Measurements from ENCODE around the gene FBRS.
A peak's percentile ranks its signal among the peaks of the same experiment; 100 is the strongest.

The FBRS gene

GRCh38 chr16:30609002-30609925, 49.0 kb upstream of the FBRS start (continued):
- TF ChIP-seq ZNF621 (tag by site-specific recombination; IDR thresholded peaks at IDR 0.05), result no peak
- no peak; the same call in 1 of the 2 replicates for TF ChIP-seq KLF16 (tag by site-specific recombination; IDR thresholded peaks at IDR 0.05)
- TF ChIP-seq ZFP69B (tag by site-specific recombination; IDR thresholded peaks at IDR 0.05), result no peak
- no peak for TF ChIP-seq ZNF560 (tag by site-specific recombination; IDR thresholded peaks at IDR 0.05; ENCODE audit: borderline replicate concordance)
- TF ChIP-seq REPIN1 (tag by site-specific recombination; IDR thresholded peaks at IDR 0.05; ENCODE audit: low read depth), result no peak
- TF ChIP-seq GLIS2 (tag by site-specific recombination; IDR thresholded peaks at IDR 0.05), result peak; percentile 94
- TF ChIP-seq ZNF157 (tag by site-specific recombination; IDR thresholded peaks at IDR 0.05), result no peak
- peak; percentile 50; the same call in 1 of the 2 replicates for TF ChIP-seq ZBTB6 (tag by site-specific recombination; IDR thresholded peaks at IDR 0.05)
- peak; percentile 45 for TF ChIP-seq SP2 (tag by site-specific recombination; IDR thresholded peaks at IDR 0.05)
- no peak for TF ChIP-seq SP7 (tag by site-specific recombination; IDR thresholded peaks at IDR 0.05)
- no peak for TF ChIP-seq ZNF121 (tag by site-specific recombination; IDR thresholded peaks at IDR 0.05)
- no peak for TF ChIP-seq ZBTB17 (tag by site-specific recombination; IDR thresholded peaks at IDR 0.05)
- TF ChIP-seq ZNF2 (tag by site-specific recombination; IDR thresholded peaks at IDR 0.05), result peak; percentile 65; the same call in 1 of the 2 replicates
- TF ChIP-seq, protein P1, sequence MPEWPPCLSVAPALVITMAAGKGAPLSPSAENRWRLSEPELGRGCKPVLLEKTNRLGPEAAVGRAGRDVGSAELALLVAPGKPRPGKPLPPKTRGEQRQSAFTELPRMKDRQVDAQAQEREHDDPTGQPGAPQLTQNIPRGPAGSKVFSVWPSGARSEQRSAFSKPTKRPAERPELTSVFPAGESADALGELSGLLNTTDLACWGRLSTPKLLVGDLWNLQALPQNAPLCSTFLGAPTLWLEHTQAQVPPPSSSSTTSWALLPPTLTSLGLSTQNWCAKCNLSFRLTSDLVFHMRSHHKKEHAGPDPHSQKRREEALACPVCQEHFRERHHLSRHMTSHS (tag by site-specific recombination; IDR thresholded peaks at IDR 0.05), result 0 out of 2 replicates have a peak, but pooled peaks have one; percentile 15
- TF ChIP-seq ZNF830 (tag by site-specific recombination; IDR thresholded peaks at IDR 0.05; ENCODE audit: low read depth), result no peak
- peak; percentile 77; the same call in 1 of the 2 replicates for TF ChIP-seq ZNF169 (tag by site-specific recombination; IDR thresholded peaks at IDR 0.05)
- no peak for TF ChIP-seq ZNF433 (tag by site-specific recombination; IDR thresholded peaks at IDR 0.05; ENCODE audit: low read depth)
- no peak for TF ChIP-seq ZSCAN4 (tag by site-specific recombination; IDR thresholded peaks at IDR 0.05)
- no peak for TF ChIP-seq ZNF555 (tag by site-specific recombination; conservative IDR thresholded peaks at IDR 0.05)
- TF ChIP-seq, protein P2, sequence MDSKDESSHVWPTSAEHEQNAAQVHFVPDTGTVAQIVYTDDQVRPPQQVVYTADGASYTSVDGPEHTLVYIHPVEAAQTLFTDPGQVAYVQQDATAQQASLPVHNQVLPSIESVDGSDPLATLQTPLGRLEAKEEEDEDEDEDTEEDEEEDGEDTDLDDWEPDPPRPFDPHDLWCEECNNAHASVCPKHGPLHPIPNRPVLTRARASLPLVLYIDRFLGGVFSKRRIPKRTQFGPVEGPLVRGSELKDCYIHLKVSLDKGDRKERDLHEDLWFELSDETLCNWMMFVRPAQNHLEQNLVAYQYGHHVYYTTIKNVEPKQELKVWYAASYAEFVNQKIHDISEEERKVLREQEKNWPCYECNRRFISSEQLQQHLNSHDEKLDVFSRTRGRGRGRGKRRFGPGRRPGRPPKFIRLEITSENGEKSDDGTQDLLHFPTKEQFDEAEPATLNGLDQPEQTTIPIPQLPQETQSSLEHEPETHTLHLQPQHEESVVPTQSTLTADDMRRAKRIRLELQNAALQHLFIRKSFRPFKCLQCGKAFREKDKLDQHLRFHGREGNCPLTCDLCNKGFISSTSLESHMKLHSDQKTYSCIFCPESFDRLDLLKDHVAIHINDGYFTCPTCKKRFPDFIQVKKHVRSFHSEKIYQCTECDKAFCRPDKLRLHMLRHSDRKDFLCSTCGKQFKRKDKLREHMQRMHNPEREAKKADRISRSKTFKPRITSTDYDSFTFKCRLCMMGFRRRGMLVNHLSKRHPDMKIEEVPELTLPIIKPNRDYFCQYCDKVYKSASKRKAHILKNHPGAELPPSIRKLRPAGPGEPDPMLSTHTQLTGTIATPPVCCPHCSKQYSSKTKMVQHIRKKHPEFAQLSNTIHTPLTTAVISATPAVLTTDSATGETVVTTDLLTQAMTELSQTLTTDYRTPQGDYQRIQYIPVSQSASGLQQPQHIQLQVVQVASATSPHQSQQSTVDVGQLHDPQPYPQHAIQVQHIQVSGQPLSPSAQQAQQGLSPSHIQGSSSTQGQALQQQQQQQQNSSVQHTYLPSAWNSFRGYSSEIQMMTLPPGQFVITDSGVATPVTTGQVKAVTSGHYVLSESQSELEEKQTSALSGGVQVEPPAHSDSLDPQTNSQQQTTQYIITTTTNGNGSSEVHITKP (tag by site-specific recombination; IDR thresholded peaks at IDR 0.05), result peak; percentile 76
- TF ChIP-seq MEIS1 (CRISPR knock-in tag; IDR thresholded peaks at IDR 0.05; ENCODE audit: borderline replicate concordance), result 0 out of 2 replicates have a peak, but pooled peaks have one; percentile 12
- TF ChIP-seq OSR2 (tag by site-specific recombination; IDR thresholded peaks at IDR 0.05), result no peak
- TF ChIP-seq, protein P3, sequence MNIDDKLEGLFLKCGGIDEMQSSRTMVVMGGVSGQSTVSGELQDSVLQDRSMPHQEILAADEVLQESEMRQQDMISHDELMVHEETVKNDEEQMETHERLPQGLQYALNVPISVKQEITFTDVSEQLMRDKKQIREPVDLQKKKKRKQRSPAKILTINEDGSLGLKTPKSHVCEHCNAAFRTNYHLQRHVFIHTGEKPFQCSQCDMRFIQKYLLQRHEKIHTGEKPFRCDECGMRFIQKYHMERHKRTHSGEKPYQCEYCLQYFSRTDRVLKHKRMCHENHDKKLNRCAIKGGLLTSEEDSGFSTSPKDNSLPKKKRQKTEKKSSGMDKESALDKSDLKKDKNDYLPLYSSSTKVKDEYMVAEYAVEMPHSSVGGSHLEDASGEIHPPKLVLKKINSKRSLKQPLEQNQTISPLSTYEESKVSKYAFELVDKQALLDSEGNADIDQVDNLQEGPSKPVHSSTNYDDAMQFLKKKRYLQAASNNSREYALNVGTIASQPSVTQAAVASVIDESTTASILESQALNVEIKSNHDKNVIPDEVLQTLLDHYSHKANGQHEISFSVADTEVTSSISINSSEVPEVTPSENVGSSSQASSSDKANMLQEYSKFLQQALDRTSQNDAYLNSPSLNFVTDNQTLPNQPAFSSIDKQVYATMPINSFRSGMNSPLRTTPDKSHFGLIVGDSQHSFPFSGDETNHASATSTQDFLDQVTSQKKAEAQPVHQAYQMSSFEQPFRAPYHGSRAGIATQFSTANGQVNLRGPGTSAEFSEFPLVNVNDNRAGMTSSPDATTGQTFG (tag by site-specific recombination; IDR thresholded peaks at IDR 0.05; ENCODE audit: borderline replicate concordance), result no peak; the same call in 1 of the 2 replicates
- TF ChIP-seq ZNF175 (tag by site-specific recombination; IDR thresholded peaks at IDR 0.05), result no peak
- 0 out of 2 replicates have a peak, but pooled peaks have one; percentile 61 for TF ChIP-seq GFI1B (tag by site-specific recombination; IDR thresholded peaks at IDR 0.05)
- TF ChIP-seq ZNF558 (tag by site-specific recombination; IDR thresholded peaks at IDR 0.05), result no peak
- no peak for TF ChIP-seq ZNF146 (tag by site-specific recombination; IDR thresholded peaks at IDR 0.05)

Measured in HEK293 (cell line).